Rectal smooth muscle tissue (tissue), 1 donor: ENCODE results near the gene TRIM36.

Experiments
- H3K27ac ChIP-seq: one replicate; pipeline ENCODE4 v1.7.0; 2013; ENCODE audit warnings: low read depth, low read length, inconsistent platforms
- H3K27me3 ChIP-seq: one replicate; pipeline ENCODE4 v1.7.0; 2013; ENCODE audit warnings: low read length; ENCODE audit not compliant: control insufficient read depth, insufficient read depth
- H3K36me3 ChIP-seq: one replicate; pipeline ENCODE4 v1.7.0; 2013; ENCODE audit warnings: low read length; ENCODE audit not compliant: control insufficient read depth, insufficient read depth
- H3K4me1 ChIP-seq: one replicate; pipeline ENCODE4 v1.7.0; 2013; ENCODE audit warnings: low read length; ENCODE audit not compliant: control insufficient read depth, insufficient read depth
- H3K4me3 ChIP-seq: one replicate; pipeline ENCODE4 v1.7.0; 2013; ENCODE audit warnings: low read length
- H3K9ac ChIP-seq: one replicate; pipeline ENCODE4 v1.7.0; 2013; ENCODE audit warnings: low read length

Gene TRIM36

GRCh38 chr5:115150512-115150911 lies 19.2 kb downstream of the TRIM36 start:
- Histone ChIP-seq H3K9ac (no peak overlapping the region), H3K36me3 (no peaks in the 10 kb centered on the region), H3K27me3 (no peaks in the 10 kb centered on the region), H3K4me1 (no peaks in the 10 kb centered on the region), H3K4me3 (no peak overlapping the region), H3K27ac (no peak overlapping the region)

- H3K9ac ChIP-seq: no peak overlapping the region
- H3K4me1 ChIP-seq: no peaks in the 10 kb centered on the region
- no peaks in the 10 kb centered on the region for H3K36me3 ChIP-seq
- H3K27me3 ChIP-seq: no peaks in the 10 kb centered on the region
- H3K4me3 ChIP-seq: no peak overlapping the region
- H3K27ac ChIP-seq: no peak overlapping the region
Observed at GRCh38 chr5:115147052-115147451, 22.7 kb downstream of the TRIM36 start.

- no peak overlapping the region for H3K9ac ChIP-seq
- no peaks in the 10 kb centered on the region for H3K36me3 ChIP-seq
- H3K27ac ChIP-seq: no peak overlapping the region
- no peaks in the 10 kb centered on the region for H3K4me1 ChIP-seq
- no peaks in the 10 kb centered on the region for H3K27me3 ChIP-seq
- H3K4me3 ChIP-seq: no peak overlapping the region
Observed at GRCh38 chr5:115136294-115136693, 33.4 kb downstream of the TRIM36 start.

GRCh38 chr5:115132465-115132864 lies 37.2 kb downstream of the TRIM36 start:
- H3K27ac ChIP-seq: no peak overlapping the region
- no peak overlapping the region for H3K9ac ChIP-seq
- no peak overlapping the region for H3K4me3 ChIP-seq
- H3K4me1 ChIP-seq: no peaks in the 10 kb centered on the region
- no peaks in the 10 kb centered on the region for H3K27me3 ChIP-seq
- H3K36me3 ChIP-seq: no peaks in the 10 kb centered on the region

- Histone ChIP-seq H3K36me3 (no peaks in the 10 kb centered on the region), H3K4me1 (no peaks in the 10 kb centered on the region), H3K27me3 (no peaks in the 10 kb centered on the region), H3K4me3 (no peak overlapping the region), H3K9ac (no peak overlapping the region), H3K27ac (no peak overlapping the region)
Observed at GRCh38 chr5:115126303-115126702, 43.4 kb downstream of the TRIM36 start.

- H3K9ac ChIP-seq: no peak overlapping the region
- H3K27me3 ChIP-seq: no peaks in the 10 kb centered on the region
- H3K36me3 ChIP-seq: no peaks in the 10 kb centered on the region
- no peaks in the 10 kb centered on the region for H3K4me1 ChIP-seq
- H3K27ac ChIP-seq: no peak overlapping the region
- H3K4me3 ChIP-seq: no peak overlapping the region
Observed at GRCh38 chr5:115124741-115125140, 45.0 kb downstream of the TRIM36 start.

GRCh38 chr5:115116001-115116400 lies 53.7 kb downstream of the TRIM36 start:
- Histone ChIP-seq H3K4me1 (no peaks in the 10 kb centered on the region), H3K36me3 (no peaks in the 10 kb centered on the region), H3K4me3 (no peak overlapping the region), H3K27me3 (no peaks in the 10 kb centered on the region), H3K9ac (no peak overlapping the region), H3K27ac (no peak overlapping the region)

- H3K27me3 ChIP-seq: no peaks in the 10 kb centered on the region
Observed at GRCh38 chr5:115109840-115110239, 59.9 kb downstream of the TRIM36 start.

GRCh38 chr5:115109356-115109755 lies 60.4 kb downstream of the TRIM36 start:
- H3K27ac ChIP-seq: no peak overlapping the region
- no peak overlapping the region for H3K9ac ChIP-seq
- no peaks in the 10 kb centered on the region for H3K36me3 ChIP-seq
- H3K27me3 ChIP-seq: no peaks in the 10 kb centered on the region
- H3K4me1 ChIP-seq: no peaks in the 10 kb centered on the region
- H3K4me3 ChIP-seq: no peak overlapping the region

More at GRCh38 chr5:115109840-115110239, 59.9 kb downstream of the TRIM36 start:
- Histone ChIP-seq H3K27ac (no peak overlapping the region), H3K4me1 (no peaks in the 10 kb centered on the region), H3K9ac (no peak overlapping the region), H3K36me3 (no peaks in the 10 kb centered on the region), H3K4me3 (no peak overlapping the region)

GRCh38 chr5:115100319-115100955 lies 69.3 kb downstream of the TRIM36 start:
- no peak overlapping the region for H3K4me3 ChIP-seq
- no peaks in the 10 kb centered on the region for H3K36me3 ChIP-seq
- H3K9ac ChIP-seq: no peak overlapping the region
- no peak overlapping the region for H3K27ac ChIP-seq
- H3K27me3 ChIP-seq: no peaks in the 10 kb centered on the region
- H3K4me1 ChIP-seq: no peaks in the 10 kb centered on the region

GRCh38 chr5:115098041-115098702 lies 71.5 kb downstream of the TRIM36 start:
- no peaks in the 10 kb centered on the region for H3K36me3 ChIP-seq
- H3K9ac ChIP-seq: no peak overlapping the region
- H3K27me3 ChIP-seq: no peaks in the 10 kb centered on the region
- no peak overlapping the region for H3K4me3 ChIP-seq
- no peaks in the 10 kb centered on the region for H3K4me1 ChIP-seq
- H3K27ac ChIP-seq: no peak overlapping the region

GRCh38 chr5:115097236-115097635 lies 72.5 kb downstream of the TRIM36 start:
- H3K4me1 ChIP-seq: no peaks in the 10 kb centered on the region
- H3K9ac ChIP-seq: no peak overlapping the region
- H3K4me3 ChIP-seq: no peak overlapping the region
- no peaks in the 10 kb centered on the region for H3K36me3 ChIP-seq
- no peak overlapping the region for H3K27ac ChIP-seq
- no peaks in the 10 kb centered on the region for H3K27me3 ChIP-seq
